K562 treated with DMSO at 1 percent for 48 hours (cell line): Measurements from ENCODE around the gene SIT1. TPM values are rescaled to one million over a fixed set of nuclear protein-coding genes. Genes with fewer than 3 reads are reported as not detected.

Experiments
- total RNA-seq: library from RNA; unstranded; fragments of 300-600 nt; gene quantifications from 2 replicates; pipeline ENCODE4 v1.2.3, GENCODE V29; 2022; ENCODE audit warnings: low replicate concordance; ENCODE audit errors: extremely low read depth

The SIT1 gene
- total RNA-seq: not detected in 2 replicates

DNA sequence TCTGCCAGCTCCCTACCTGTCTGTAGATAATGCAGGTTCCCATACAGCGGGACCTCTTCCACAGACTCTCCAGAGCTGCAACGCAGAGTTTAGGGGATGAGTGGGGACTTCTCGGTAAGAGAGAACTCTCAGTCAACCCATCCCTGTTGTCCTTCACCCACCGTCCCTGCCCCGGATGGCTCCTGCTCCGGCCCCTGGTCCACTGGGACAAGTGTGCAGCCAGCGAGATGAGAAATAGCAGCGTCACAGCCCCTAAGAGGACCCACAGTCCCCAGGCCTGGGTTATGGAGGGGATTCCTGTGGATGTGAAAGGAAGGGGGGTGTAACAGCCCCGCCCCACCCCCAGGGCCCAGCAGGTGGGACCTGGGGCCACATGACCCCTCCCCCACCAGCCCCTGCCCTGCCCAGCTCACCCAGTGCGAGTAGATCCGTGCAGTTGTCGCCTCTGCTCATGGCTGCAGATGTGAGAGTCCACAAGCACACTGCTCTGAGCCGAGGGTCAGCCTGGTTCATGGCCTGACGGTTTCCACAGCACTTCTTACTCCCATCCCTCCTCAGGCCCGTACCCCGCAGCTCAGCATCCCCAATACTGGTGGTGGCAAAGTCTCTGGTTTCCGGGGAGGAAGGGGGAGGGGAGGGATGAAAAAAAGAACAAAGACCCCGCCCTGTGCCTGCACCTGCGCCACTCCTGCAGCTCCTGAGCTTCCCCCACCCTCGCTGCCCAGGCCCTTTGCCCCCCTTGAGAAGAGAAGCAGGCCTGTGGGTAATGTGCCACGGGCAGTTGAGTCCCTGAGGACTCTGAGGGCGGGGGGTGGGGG, at the start of gene SIT1:
SIT1 (minus strand) TSS at position 591 of the 818 bp plus-strand sequence; CDS start at position 513, 78 bp downstream.

DNA sequence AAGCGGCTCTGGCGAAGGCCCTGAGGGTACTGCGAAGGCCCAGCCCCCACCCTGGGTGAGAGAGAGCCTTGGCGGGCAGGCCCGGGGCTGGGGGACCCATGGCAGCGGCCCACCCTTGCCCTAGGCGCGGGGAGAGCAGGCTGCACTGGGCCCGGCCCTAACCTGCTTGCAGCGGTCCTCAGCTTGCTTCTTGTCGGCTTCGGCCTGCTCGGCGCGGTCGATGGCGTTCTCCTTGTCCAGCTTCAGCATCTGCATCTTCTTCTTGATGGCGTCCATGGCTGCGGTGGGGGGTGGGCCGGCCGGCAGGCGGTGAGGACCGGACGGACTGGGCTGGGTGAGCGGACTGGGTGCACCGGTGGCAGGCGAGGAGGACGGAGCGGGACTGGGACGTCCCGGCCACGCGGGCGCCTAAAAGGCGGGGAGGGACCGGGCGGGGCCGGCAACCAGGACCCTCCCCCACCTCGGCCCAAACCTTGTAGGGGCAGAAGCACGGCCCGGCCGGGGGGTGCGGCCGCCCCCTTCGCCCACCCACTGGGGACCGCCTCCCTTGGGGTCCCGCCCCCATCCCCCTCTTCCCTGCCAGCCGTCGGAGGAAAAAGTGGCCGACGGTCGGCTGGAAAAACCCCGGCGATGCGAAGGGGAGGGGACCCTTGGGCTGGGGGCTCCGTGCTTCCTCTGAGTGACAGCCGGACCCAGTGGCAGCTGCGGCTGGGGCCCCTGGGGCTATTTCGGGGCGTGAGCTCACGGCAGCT, 39.0 kb upstream of the SIT1 start, which contains the start of gene TPM2:
TPM2 (minus strand) TSS at position 384 of the 752 bp plus-strand sequence; CDS start at position 276, 108 bp downstream.

DNA sequence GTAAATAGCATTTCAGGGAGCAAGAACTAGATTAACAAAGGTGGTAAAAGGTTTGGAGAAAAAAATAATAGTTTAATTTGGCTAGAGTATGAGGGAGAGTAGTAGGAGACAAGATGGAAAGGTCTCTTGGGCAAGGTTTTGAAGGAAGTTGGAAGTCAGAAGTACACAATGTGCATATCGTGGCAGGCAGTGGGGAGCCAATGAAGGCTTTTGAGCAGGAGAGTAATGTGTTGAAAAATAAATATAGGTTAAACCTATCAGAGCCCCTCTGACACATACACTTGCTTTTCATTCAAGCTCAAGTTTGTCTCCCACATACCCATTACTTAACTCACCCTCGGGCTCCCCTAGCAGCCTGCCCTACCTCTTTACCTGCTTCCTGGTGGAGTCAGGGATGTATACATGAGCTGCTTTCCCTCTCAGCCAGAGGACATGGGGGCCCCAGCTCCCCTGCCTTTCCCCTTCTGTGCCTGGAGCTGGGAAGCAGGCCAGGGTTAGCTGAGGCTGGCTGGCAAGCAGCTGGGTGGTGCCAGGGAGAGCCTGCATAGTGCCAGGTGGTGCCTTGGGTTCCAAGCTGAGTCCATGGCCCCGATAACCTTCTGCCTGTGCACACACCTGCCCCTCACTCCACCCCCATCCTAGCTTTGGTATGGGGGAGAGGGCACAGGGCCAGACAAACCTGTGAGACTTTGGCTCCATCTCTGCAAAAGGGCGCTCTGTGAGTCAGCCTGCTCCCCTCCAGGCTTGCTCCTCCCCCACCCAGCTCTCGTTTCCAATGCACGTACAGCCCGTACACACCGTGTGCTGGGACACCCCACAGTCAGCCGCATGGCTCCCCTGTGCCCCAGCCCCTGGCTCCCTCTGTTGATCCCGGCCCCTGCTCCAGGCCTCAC, 22.6 kb upstream of the SIT1 start, which contains the start of gene CA9:
CA9 (plus strand) TSS at position 797 of the 893 bp plus-strand sequence; CDS start at position 829, 32 bp downstream.

DNA sequence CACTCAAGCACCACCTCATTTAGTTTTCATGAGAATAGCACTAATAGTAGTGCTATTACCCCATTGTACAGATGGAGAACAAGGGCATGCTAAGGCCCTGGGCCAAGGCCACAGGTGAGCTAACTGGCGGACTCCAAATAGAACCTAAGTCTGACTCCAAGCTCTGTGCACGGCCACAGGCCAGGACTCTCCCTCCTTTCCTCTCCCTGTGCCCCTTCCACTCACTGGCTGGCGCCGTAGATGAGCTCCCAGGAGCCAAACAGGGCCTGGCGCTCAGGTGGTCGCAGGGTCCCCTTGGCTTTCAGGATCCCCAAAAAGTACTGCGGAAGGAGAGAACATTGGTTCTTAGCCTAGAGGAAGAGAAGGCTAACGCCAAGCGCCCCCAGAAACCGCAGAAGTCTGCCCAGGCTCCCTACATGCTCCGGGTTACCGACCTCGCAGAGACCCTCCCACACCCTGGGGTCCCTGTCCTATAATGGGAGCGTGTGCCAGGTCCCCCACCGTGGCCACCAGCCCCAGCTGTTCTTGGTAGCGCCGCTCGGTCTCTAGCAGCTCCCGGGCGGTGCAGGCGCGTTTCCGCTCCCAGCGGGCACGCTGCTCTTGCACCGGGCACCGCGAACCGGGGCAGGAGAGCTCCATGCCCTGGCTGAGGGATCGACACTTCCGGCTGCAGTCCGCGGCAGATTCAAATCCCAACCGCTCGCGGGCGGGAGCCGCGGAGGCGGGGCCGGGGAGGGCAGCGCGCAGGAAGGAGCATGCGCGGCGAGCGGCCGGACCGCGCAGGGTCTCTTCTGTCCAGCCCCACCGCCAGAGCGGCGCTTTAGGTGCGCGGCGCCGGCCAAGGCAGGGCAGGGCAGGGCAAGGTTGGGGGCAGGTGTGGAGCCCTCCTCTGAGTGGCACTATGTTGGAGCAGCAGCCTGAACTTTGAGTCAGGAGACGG, 14.1 kb upstream of the SIT1 start, which contains the start of gene ARHGEF39:
ARHGEF39 (minus strand) TSS at position 665 of the 940 bp plus-strand sequence; CDS start at position 639, 26 bp downstream.

GRCh38 chr9:35658137-35658967, 7.6 kb upstream of the SIT1 start, which contains the start of gene CCDC107:
Gene CCDC107, plus strand, starts transcription at chr9:35658292. Its CDS starts 88 bp downstream, at chr9:35658380.

GRCh38 chr9:35657546-35658136, 6.9 kb upstream of the SIT1 start, which contains the start of gene RMRP:
Gene RMRP, minus strand, starts transcription at chr9:35658019.

GRCh38 chr9:35618325-35618727, 32.4 kb downstream of the SIT1 start, which contains the start of gene CD72:
Gene CD72, minus strand, starts transcription at chr9:35618413. Its CDS starts 110 bp downstream, at chr9:35618303.

DNA sequence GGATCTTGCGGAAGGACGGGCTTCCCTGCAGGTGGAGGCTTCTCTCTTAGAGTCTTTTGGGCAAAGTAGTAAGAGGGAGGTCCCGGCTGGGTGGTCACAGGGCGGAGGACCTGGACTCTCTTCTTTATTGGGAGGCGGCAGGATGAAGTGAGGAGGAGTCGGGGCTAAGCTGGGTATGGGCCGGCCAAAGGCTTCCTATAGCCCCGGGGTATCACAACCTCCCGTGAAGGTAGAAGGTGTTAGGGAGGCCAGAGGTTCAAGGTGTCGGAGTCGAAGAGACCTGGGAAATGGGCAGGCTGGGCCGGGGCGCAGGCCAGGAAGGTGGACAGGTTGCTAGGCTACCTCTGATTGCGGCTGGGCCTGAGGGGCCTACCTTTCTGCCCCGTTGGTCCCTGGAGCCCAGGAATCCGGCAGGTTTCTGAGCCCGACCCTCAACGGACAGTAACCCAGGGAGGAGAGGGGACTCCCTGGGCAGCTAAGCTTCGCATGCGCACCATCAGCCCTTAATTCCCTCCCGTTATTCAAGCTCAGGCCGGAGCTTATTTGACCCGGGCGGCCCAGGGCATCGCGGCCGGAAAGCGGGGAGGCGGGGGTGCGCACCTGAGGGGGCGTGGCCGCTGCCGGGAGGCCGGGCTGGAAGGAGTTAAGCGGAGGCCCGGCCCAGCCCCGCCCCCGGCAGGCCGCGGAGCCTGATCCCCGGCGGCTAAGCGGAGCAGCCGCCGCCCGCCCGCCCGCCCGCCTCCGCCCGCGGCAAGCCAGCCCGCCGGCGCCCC, 46.0 kb downstream of the SIT1 start, which contains the start of gene TESK1:
TESK1 (plus strand) TSS at position 685 of the 773 bp plus-strand sequence. CDS start 358 bp downstream, outside the sequence.

Other genes with a start within 250 kb of the SIT1 start
- not detected in 2 replicates for gene RUSC2, start 160.8 kb downstream of the SIT1 start, total RNA-seq
- not detected in 2 replicates for gene TESK1, start 45.7 kb downstream of the SIT1 start, total RNA-seq
- not detected in 2 replicates for gene CD72, start 32.5 kb downstream of the SIT1 start, total RNA-seq
- not detected in 2 replicates for gene RMRP, start 7.1 kb upstream of the SIT1 start, total RNA-seq
- gene CCDC107, start 7.4 kb upstream of the SIT1 start, total RNA-seq: not detected in 2 replicates
- gene ARHGEF39, start 14.3 kb upstream of the SIT1 start, total RNA-seq: not detected in 2 replicates
- not detected in 2 replicates for gene CA9, start 23.0 kb upstream of the SIT1 start, total RNA-seq
- not detected in 2 replicates for gene TPM2, start 39.0 kb upstream of the SIT1 start, total RNA-seq
- 65.0 and 713 TPM in 2 replicates for gene TLN1, start 81.3 kb upstream of the SIT1 start, total RNA-seq
- not detected in 2 replicates for gene CREB3, start 81.7 kb upstream of the SIT1 start, total RNA-seq
- gene GBA2, start 98.3 kb upstream of the SIT1 start, total RNA-seq: not detected in 2 replicates
- gene RGP1, start 98.4 kb upstream of the SIT1 start, total RNA-seq: not detected in 2 replicates
- gene MSMP, start 103.3 kb upstream of the SIT1 start, total RNA-seq: not detected in 2 replicates
- gene NPR2, start 140.7 kb upstream of the SIT1 start, total RNA-seq: not detected in 2 replicates
- not detected in 2 replicates for gene SPAG8, start 161.3 kb upstream of the SIT1 start, total RNA-seq
- not detected in 2 replicates for gene HINT2, start 164.1 kb upstream of the SIT1 start, total RNA-seq
- not detected in 2 replicates for gene FAM221B, start 177.8 kb upstream of the SIT1 start, total RNA-seq
- gene TMEM8B, start 178.3 kb upstream of the SIT1 start, total RNA-seq: not detected in 2 replicates
- gene OR13J1, start 219.5 kb upstream of the SIT1 start, total RNA-seq: not detected in 2 replicates